Right lobe of liver (tissue), 6 donors: ENCODE measurements around the gene CADM2. TPM values are rescaled to one million over a fixed set of nuclear protein-coding genes. Genes with fewer than 3 reads are reported as not detected.
"Not testable (repeated sequence)": the region's sequence is repeated elsewhere in the genome, so short reads cannot be mapped to it uniquely, and the experiment has no call there.

Experiments used
- ATAC-seq, 4 donors: fragments of 200-7000 bp; cut with Tn5 transposase; one replicate each; pipeline ENCODE4 v1.9.1; 2020; ENCODE audit warnings: mild to moderate bottlenecking in 4 of 4, moderate library complexity in 4 of 4
- DNase-seq, 3 donors: peaks; one replicate each; pipeline ENCODE4 v3.0.0-alpha.2; 2020
- H3K27ac ChIP-seq, 3 donors: fragments of 200-600 bp; one replicate each; pipeline ENCODE4 v1.8.0; 2022
- H3K27me3 ChIP-seq, 2 donors: fragments of 200-600 bp; one replicate each; pipeline ENCODE4 v1.8.0; 2022
- H3K36me3 ChIP-seq, 4 donors: fragments of 200-600 bp; sonication (generic) in 1 of 4; one replicate each; pipeline versions ENCODE4 v1.5.1 to v1.8.0; 2017 to 2022; ENCODE audit warnings: control low read depth in 1 of 4
- H3K4me1 ChIP-seq, 4 donors: fragments of 200-600 bp; sonication (generic) in 1 of 4; one replicate each; pipeline versions ENCODE4 v1.5.1 to v1.8.0; 2017 to 2022; ENCODE audit warnings: control low read depth in 1 of 4
- H3K4me3 ChIP-seq, 3 donors: fragments of 200-600 bp; one replicate each; pipeline ENCODE4 v1.8.0; 2022
- H3K9me3 ChIP-seq, 4 donors: fragments of 200-600 bp; sonication (generic) in 1 of 4; one replicate each; pipeline versions ENCODE4 v1.5.1 to v1.8.0; 2017 to 2022; ENCODE audit warnings: control low read depth in 1 of 4
- CTCF ChIP-seq, 4 donors: fragments of 200-600 bp in 3 of 4; fragments of 450-650 bp in 1 of 4; IDR thresholded peaks; one replicate each; pipeline versions ENCODE4 v1.5.1 to v1.8.0; 2016 to 2022; ENCODE audit warnings: antibody characterized with exemption in 4 of 4, mild to moderate bottlenecking in 2 of 4
- POLR2A ChIP-seq: fragments of 450-650 bp; IDR thresholded peaks from one replicate; pipeline ENCODE4 v1.6.1; 2017; ENCODE audit warnings: antibody characterized with exemption, mild to moderate bottlenecking
- WGBS: methylation state at CpG from one replicate; pipeline ENCODE4 v1.1.6; 2018; ENCODE audit warnings: low coverage, low lambda C conversion rate; ENCODE audit not compliant: insufficient coverage; ENCODE audit errors: missing lambda C conversion rate; 5-methylcytosine and 5-hydroxymethylcytosine counted together
- intact Hi-C, 2 donors: fragments of 100-400 bp; cut with DNase I; formaldehyde crosslinking; loops; one replicate each; pipeline versions ENCODE4 v1.11.2 to v1.14.1; 2022
- total RNA-seq, 6 experiments: library from RNA; depleted of rRNA in 2 of 6; stranded (reverse); fragments of >200 nt in 2 of 6; fragmentation: NEBNext Ultra II Directional in 3 of 6; extraction: Animal tissue kit (Norgen Biotek cat#: 25700) in 3 of 6; gene quantifications; one replicate each; pipeline versions ENCODE4 v1.1.0 to v1.2.4, GENCODE V29; 2016 to 2023
- donor health status: DM: no; HTN: yes; CAD: no.
- donor health status: DM: no; HTN: no; CAD: no.
- donor health status: DM: no; HTN: no; CAD: no.
- donor health status: DM: no; HTN: yes; CAD: no.
- donor health status: DM: no; HTN: yes; CAD: no.

CADM2 gene
- total RNA-seq, 6 experiments from 2014 or later: under 0.01 to 1.7 (median 0.15) TPM

GRCh38 chr3:85979034-85979433 lies 1020.2 kb downstream of the CADM2 start:
- Histone ChIP-seq H3K4me3 (no peak overlapping the region), H3K27me3 (no peaks in the 10 kb centered on the region), H3K36me3 (no peaks in the 10 kb centered on the region), H3K9me3 (no peaks in the 10 kb centered on the region), H3K4me1 (no peaks in the 10 kb centered on the region), H3K27ac (no peak overlapping the region)
- TF ChIP-seq CTCF (IDR thresholded peaks at IDR 0.05): no peak
- no peak for TF ChIP-seq POLR2A
- ATAC-seq (no peak), DNase-seq (no peak)
- intact Hi-C loops: no loop called here

DNA sequence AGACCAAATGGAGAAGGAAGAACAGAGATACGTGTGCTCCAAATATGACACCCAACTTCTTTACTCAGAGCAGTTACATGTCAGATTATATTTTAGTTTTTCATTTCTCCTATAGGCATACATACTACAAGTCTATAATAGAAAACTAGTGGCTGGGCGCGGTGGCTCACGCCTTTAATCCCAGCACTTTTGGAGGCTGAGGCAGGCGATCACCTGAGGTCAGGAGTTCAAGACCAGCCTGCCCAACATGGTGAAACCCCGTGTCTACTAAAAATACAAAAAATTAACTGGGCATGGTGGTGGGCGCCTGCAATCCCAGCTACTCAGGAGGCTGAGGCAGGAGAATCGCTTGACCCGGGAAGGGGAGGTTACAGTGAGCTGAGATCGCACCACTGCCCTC lies 1030.8 kb downstream of the CADM2 start:
- H3K36me3 ChIP-seq, H3K4me1 ChIP-seq, H3K27ac ChIP-seq, intact Hi-C loops, H3K27me3 ChIP-seq, H3K9me3 ChIP-seq, DNase-seq, ATAC-seq, H3K4me3 ChIP-seq: not testable (repeated sequence)
- WGBS: 65% methylated on average over 10 of the region's 10 CpGs

- ATAC-seq (no peak), DNase-seq (no peak)
- Histone ChIP-seq H3K4me3 (no peak overlapping the region), H3K9me3 (no peaks in the 10 kb centered on the region), H3K27me3 (no peaks in the 10 kb centered on the region), H3K36me3 (no peaks in the 10 kb centered on the region), H3K27ac (no peak overlapping the region), H3K4me1 (no peaks in the 10 kb centered on the region)
- intact Hi-C loops: no loop called here
- TF ChIP-seq POLR2A (no peak), CTCF (IDR thresholded peaks at IDR 0.05) (no peak)
- WGBS: 50% methylated on average over 1 of the region's 1 CpG
Observed at GRCh38 chr3:86029590-86029989, 1070.8 kb downstream of the CADM2 start.

DNA sequence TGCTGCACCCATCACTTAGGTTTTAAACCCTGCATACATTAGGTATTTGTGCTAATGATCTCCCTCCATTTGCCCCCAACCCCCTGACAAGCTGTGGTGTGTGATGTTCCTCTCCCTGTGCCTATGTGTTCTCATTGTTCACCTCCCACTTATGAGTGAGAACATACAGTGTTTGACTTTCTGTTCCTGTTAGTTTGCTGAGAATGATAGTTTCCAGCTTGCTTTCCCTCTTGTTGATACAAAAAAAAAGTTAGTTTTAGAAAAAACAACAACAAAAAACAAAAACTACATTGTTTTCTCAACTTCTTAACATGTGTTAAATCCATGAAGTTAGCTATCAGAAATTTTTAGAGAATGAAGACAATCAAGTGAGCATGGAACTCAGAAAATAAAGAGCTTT lies 1079.1 kb downstream of the CADM2 start:
- no peak for TF ChIP-seq POLR2A
- TF ChIP-seq CTCF (IDR thresholded peaks at IDR 0.05): no peak
- Histone ChIP-seq H3K27me3 (no peaks in the 10 kb centered on the region), H3K4me3 (no peak overlapping the region), H3K27ac (no peak overlapping the region), H3K36me3 (no peaks in the 10 kb centered on the region), H3K4me1 (no peaks in the 10 kb centered on the region), H3K9me3 (no peaks in the 10 kb centered on the region)
- ATAC-seq: no peak
- intact Hi-C loops: no loop called here
- DNase-seq: no peak

DNA sequence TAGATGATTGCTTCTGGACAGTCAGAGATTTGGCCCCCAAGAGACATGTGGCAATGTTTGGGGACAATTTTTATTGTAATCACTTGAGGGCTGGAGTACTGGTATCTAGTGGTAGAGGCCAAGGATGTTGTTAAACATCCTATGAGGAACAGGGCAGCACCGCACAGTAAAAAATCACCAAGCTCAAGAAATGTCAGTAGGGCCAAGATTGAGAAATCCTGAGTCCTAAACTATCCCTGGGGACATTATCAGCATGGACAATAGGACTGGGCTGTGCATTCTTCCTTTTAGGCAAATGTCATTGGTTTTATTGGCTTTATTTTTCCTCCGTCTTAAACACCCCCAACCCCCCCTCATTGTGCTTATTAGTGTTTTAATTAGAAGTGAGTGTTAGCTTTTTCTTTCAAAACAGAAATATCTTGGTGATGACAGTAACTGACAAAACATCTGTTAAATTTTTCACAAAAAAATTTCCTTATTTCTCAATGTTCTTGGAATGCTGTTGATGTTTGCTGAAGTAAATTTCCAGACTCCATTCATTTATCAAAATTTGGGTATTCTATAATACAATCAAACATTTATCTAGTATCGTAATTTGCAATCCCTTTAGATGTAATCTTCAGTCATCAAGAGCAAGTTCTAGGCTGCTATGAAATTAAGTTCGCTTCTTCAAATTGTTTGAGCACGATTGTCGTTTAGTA lies 1087.8 kb downstream of the CADM2 start:
- Histone ChIP-seq H3K27me3 (no peaks in the 10 kb centered on the region), H3K36me3 (no peaks in the 10 kb centered on the region), H3K27ac (no peak overlapping the region), H3K4me1 (no peaks in the 10 kb centered on the region), H3K4me3 (no peak overlapping the region), H3K9me3 (no peaks in the 10 kb centered on the region)
- ATAC-seq (no peak), DNase-seq (no peak)
- TF ChIP-seq POLR2A (no peak), CTCF (IDR thresholded peaks at IDR 0.05) (no peak)
- WGBS: 58% methylated on average over 6 of the region's 6 CpGs
- intact Hi-C loops: no loop called here
